CD4-positive, alpha-beta T cell treated with Interleukin-17A for 1 hour (primary cell): ENCODE results near the gene CHSY3.

Experiments
- DNase-seq: peaks from one replicate; pipeline ENCODE4 v3.0.0-alpha.2; 2020

Gene CHSY3

DNA sequence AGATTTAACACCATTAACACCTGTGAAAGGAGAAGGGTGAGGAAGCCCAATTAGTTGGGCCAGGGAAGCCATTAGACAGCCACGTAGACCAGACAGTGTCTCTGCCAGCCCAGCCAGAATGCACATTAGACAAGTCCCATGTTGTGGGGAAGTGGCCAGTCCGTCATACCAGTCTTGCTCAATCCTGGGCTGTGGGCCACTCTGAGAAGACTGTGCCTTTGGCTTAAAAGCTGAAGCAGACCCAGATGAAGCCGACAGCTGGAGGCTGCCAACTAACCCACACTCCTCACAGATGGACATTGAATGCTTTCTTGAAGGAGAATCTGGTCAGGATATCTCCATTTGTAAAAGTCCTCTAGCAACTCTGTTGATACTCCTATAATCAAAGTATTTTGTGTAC lies 128.5 kb downstream of the CHSY3 start:
- DNase-seq = no peak

DNA sequence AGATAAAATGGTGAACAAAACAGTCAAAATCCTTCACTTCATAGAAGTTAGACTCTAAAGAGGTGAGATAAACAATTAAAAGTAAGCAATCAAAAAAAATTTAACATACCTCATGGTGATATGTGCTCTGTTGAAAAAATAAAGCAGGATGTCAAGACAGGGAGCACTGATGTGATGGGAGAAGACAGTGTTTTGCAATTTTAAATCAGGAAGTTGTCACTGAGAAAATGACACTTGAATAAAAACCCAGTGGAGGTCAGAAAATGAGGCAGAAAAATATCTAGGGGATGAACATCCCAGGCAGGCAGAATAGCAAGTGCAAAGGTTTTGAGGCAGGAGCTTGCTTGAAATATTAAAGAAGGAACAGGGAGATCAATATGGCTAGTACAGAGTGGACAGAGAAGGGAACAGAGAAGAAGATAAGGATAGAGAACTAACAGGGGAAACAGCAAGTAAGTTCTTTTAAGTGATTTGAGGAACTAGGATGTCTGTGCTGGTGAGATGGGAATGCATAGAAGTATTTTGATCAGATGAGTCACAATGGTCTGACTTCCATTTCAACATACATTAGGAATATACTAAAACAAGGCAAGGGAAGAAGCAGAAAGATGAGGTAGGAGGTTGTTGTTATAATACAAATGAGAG lies 130.4 kb downstream of the CHSY3 start:
- no peak for DNase-seq

DNA sequence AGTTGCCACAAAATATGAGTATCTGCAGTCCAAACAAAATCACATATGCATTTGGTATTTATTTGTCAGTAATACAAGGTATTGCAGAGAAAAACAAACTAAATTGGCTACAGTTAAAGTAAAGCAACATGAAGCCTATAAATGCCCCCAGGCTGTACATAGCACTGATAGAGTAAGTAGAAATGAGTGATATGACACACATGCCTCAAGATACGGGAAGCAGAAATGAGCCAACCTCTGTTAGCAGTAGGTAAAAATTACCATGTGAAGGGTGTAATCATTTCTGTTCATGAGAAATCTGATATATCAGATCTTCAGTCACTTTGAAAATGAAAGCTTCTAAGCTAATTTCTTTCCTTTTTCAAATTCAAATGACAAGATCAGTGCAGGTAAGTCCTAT lies 131.1 kb downstream of the CHSY3 start:
- DNase-seq = no peak

DNA sequence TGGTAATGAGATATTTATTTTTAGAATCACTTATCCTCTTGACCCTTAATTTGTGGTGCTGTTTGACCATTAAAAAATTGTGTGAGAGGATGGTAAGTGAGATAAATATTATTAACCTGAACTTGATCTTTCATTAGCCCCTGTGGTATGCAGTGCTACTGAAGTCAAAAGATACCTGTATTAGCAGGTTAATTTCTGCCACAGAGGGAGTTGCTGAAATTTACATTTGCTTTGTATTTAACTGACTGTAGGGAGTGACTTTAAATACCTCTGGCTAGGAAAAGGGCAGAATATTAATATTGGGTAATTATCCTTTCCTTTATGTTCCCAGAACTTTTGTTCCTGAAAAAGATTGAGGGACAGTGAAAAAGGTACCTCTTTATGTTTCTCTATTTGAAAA lies 133.6 kb downstream of the CHSY3 start:
- no peak for DNase-seq

DNA sequence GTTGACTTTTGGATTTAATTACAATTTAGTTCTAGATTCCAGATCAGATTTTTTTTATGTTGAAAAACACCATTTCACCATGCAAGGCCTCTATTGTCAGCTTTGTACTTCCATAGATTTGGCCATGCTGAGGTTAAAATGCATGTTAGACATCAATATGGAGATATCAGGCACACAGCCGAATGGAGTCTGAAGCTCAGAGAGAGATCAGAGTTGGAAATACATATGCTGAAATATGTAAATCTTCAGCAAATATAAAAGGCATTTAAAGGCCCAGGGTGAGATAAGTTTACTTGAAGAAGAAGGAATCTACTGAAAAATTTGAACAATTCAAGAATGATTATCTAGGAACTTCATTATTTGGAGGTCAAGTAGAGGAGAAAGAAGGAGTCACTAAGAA lies 139.6 kb downstream of the CHSY3 start:
- no peak for DNase-seq

DNA sequence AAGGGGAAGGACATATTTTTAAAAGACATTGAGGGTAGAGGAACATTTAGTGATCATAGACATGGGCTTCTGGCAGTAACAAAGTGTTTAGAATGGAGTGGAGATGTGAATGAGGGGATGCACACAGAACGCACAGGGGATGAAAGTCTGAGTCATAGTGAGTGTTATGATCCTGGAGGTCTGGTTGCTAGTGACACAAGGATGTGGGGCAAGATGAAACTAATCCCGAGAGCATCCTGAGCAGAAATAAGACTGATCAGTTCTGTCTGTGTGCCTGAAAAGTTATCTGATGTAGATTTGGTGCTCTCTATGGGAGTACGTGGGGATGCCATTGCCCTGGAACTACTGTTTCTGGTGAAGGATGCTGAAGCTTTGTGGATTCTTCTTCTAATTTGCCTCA lies 141.1 kb downstream of the CHSY3 start:
- no peak for DNase-seq

DNA sequence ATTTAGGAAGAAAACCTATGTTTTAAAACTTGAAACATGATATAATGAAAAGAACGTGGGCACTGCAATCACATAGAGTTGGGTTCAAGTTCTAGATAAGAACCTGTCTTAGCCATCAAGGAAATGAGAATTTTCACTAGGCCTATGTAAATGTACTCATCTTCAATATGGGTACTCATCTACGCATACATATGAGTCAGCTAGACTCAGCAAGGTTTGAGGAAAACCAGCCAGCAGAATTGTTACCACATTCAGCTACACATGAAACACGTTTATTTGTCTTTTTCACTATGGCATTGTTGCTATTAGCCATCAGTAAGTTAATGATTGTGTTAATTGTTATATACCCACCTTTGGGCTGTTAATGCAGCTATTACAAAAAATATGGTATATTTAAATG lies 146.3 kb downstream of the CHSY3 start:
- no peak for DNase-seq

DNA sequence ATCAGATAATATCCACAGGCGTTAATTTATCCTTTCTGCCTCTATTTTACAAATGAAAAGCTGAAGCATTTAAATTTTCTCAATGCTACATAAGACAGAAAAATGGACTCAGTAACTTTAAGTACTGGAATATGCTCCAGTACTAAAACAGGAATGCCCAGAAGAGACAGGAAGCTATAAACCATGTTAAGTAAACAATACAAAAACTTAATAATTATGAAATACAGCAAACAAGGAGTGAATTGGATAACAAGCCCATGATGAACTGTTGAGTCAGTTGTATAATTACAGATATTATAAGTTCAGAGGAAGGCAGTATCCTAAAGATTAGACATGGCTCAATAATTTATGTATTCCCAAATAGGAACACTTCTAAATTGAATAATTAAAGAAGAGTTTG lies 148.5 kb downstream of the CHSY3 start:
- DNase-seq = no peak

DNA sequence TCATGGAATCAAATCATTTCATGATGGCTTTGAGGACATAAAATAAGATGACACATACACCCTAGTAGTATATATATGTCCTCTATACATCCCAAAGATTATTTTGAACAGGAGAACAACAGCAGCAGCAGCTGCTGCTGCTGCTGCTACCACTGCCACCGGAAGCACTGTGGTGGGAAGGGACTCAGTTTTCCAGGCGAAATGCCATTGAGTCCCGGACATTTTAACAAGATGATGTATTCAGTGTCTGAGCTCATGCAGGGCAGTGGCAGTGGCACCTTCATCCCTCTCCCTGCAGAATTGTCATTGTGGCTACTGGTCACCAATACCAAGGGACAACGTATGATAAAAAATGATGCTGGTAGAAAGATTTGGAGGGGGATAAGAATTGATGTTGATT lies 151.3 kb downstream of the CHSY3 start:
- no peak for DNase-seq

DNA sequence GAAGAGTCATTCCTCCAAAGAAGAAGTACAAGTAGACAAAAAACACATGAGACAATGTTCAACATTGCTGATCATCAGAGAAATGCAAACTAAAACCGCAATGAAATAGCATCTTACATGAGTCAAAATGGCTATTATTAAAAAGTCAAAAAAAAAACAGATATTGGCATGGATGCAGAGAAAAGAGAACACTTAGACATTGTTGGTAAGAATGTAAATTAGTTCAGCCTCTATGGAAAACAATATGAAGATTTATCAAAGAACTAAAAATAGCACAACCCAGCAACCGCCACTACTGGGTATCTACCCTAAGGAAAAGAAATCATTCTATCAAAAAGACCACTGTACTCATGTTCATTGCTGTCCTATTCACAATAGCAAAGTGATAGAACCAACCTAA lies 157.5 kb downstream of the CHSY3 start:
- DNase-seq = no peak

DNA sequence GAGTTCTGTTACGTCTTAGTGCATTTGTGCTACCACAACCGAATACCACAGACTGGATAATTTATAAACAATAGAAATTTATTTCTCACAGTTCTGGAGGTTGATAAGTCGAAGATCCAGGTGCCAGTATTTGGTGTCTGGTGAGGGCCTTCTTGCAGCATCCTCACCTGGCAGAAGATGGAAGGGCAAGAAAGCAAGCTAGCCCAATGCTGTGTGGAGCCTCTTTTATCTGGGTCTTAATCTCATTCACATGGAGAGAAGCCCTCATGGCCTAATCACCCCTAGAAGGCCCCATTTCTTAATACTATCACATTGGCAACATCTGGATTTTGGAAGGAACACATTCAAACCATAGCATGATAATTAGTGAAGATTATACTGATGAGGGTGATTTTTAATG lies 159.3 kb downstream of the CHSY3 start:
- no peak for DNase-seq

DNA sequence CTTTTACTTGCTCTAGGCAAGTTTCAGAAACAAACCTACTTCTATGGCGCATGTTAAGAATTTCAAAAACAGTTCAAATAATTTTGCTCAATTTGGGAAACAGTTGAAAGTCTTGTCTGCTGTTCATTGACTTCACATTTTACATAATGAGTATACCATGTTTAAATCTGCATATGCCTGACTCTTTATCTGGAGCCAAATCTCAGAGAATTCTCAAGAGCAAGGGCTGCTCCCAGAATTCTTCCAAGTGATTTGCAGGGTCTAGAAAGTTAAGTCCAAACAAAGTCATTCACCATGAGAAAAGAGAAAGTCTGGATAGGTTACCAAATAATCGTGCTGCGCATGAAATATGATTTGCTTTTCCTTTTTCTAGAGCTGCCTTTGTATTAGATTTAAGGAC lies 160.2 kb downstream of the CHSY3 start:
- DNase-seq = no peak

DNA sequence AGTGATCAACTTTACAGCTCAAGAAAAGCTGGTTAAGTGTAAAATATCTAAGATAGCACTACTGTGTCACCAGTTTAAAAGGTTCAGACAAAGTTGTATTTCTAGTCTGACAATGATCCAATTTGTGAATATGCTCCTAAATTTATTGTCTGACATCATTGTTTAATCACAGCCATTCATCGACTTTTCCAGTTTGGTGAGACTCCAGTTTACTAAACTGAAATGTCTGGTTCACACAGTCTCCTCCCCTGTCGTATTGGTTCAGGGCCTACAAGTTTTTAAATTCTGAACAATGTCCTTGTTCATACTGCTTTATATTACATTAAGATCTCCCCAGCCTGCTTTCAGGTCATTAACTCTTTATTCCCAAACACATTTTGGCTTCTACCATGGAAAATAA lies 161.4 kb downstream of the CHSY3 start:
- DNase-seq = no peak

DNA sequence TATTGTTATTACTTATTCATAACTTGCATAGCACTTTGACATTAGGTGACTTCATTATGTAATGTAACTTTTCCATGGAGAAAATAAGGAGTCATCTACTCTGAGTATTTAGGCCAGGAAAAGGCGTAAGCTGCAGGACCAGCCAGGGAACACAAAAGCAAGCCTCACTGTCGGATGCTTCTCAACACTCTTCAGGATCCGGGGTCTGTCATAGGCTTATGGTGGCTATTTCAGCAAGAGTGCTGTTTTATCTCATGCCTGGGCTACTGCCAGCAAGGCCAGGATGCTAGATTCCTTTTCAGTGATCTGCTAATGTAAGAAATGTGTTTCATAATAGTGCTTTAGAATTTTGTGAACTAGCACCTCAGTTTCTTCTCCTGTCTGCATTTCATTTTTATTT lies 162.4 kb downstream of the CHSY3 start:
- no peak for DNase-seq

DNA sequence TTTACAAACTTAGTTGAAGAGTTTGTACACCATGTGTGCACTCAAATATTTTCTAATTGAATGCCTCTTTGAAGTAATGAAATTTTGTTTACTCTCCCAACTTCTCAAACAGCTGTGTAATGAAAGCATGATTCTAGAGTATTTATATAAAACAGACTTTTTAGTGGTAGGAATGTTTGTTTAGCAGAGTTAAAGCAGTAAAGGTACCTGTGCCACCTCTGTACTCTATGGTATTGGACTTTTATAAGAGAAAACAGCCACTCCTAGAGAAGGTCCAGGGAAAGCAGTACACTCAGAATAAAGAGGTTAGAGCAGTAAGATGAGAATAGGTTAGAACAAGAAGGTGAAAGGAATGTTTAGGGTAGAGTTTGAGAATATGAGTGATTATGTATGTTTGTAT lies 163.1 kb downstream of the CHSY3 start:
- DNase-seq = no peak

DNA sequence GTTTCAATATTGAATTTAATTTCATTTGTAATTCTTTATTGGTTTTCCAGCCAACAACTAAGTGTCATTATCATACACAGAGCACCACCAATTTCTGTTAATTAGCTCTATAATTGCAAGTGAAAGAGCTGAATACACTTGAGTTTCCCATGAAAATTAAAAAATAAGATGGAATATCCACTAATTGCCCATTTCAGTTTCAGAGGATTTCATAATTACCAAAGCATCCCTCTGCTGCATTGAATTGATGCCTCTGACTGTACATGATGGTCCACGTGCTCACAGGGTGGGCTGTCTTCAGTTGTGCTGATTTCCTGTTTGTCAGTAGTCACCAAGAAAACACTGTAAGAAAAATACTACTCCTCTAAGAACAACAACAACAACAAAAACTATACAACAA lies 163.8 kb downstream of the CHSY3 start:
- no peak for DNase-seq

DNA sequence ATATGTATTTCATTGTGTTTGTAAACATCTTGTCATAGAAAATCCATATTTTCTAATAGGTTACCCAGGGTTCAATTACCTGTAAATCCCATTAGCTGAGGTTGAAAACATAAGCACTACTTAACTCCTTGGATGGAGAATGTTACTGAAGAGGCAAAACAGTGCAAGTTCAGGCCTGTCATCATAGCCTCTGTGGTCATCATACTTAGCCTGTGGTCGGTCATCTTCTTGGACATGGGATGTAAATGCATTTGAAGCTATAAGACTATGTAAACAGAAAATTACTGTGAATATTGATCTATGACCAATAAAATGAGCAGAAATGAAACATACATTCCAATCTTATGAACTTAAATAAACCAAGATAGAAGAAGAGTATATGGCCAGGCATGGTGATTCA lies 164.7 kb downstream of the CHSY3 start:
- no peak for DNase-seq

DNA sequence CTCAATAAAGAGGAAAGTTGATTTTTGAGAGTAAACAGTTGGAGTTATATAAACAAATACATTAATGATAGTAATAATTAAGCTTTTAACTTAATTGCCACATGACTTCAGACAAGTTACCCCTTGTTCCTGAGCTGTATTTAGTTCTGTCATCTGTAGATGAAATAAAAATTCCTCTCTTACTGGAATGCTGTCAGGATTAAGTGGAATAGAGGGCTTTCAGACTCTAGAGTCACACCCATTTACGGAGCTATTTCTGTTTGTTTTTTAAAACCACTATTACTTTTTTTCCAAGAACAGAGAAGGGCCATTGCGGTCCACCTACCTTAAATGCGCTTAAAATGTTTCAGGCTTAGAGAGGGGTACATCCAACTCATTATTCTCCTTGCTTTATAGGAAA lies 170.6 kb downstream of the CHSY3 start:
- no peak for DNase-seq

DNA sequence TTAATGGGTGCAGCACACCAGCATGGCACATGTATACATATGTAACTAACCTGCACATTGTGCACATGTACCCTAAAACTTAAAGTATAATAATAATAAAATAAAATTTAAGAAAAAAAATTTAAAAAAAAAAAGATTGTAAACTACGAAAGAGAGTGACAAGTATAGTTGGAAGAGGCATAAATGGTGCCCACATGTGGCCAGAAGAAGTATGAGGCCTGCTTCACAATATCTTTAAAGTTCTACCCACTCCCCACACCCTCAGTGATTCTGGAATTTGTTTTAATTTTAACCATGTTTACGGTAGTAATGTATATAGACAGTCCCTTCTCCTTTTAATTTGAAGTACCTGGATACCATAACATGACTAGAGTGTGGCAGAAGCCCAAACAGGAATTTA lies 172.7 kb downstream of the CHSY3 start:
- no peak for DNase-seq

DNA sequence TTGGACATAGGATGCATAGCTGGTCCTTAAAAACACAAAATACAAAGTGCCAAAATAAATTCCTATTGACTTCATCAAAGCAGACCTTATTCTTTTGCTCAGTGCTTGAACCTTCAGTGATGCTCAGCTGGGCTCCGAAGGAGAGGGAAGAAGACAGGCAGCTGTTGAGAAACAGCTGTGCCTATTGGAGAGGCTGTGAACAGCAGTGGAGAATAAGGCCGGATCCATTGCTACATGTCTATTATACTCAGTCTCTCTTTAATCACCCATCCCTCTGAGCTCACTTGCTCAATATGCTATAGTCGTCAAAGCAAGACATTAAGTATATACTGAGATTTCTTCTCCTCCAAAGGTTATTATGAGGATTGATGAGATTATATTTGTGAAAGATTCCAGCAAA lies 174.4 kb downstream of the CHSY3 start:
- no peak for DNase-seq

DNA sequence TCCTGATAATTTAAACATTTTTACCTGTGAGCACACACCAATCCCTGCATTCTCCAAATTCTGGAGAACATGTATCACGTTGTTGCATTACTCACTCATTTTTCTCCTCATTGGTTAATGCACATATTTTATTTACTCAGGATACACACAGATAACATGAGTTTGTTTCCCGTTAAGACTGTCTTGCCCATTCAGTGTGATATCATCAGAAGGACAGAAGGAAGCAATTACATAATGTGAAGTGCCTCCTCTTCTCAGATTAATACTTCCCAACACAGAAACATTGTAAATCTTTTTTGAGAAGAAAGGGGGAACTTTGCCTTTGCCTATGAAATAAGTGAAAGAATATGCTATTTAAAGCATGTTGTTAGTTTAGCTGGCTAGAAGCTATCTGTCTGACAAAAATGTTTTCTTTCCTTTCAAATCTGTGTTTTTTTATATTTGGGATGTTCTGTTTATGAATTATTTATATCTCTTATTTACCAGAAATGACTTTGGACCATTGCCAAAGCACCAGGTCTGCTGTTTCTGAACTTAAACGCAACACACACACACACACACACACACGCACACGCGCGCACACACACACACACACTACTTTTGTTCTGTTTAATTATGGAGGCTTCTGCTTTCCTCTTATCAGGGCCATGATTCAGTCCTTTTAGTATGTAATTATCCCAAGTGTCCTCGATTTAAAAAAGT lies 186.5 kb downstream of the CHSY3 start:
- no peak for DNase-seq

DNA sequence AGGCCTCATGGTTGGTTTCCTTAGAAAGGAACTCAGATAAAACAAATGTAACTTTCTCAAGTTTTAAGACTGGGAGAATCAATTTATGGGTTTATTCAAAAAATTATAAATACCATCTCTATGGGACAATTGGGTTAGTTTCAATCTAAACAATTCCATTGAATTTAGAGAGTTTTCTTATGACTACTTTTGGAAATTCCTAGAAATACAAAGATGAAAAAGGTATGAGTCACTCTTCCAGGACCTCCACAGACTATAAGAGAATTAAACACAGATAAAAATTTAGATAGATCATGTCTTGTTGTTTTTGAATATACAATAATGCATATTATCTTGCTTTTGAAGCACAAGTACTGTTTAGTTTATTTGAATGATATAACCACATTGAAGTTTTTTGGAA lies 188.7 kb downstream of the CHSY3 start:
- no peak for DNase-seq

DNA sequence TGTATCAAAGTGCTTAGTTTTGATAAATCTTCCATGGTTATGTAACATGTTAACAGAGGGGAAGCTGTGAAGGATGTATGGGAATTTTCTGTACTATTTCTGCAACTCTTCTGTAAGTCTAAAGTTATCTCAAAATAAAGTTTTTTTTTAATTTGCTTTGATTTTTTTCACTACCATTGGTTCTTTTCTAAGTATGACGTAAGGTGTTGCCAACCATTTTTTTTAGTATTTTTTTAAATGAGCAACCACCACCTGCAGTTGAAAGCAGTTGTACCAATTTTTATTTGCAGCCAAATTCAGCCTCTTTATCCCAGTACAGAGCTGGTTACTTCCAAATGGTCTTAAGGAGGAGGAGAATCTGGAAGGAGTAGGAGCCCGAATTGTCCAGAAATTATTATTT lies 192.2 kb downstream of the CHSY3 start:
- no peak for DNase-seq

DNA sequence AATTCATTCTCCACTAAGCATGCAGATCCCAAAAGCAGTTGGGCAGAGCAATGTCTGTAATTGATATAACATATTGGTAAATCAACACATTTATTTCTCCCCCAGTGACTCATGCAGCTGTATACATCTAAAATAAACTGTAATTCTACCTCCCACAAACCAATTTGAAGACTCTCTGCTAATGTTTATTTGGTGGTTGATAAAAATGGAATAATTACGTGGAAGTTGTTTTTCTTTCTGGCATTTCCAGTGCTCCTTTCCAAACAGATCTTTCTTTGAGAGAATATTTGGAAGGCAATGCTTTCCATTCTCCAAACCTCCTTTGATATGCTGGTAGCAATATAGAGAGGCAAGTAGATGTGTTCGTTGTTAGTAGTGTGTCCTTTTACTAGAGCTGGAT lies 194.7 kb downstream of the CHSY3 start:
- no peak for DNase-seq

DNA sequence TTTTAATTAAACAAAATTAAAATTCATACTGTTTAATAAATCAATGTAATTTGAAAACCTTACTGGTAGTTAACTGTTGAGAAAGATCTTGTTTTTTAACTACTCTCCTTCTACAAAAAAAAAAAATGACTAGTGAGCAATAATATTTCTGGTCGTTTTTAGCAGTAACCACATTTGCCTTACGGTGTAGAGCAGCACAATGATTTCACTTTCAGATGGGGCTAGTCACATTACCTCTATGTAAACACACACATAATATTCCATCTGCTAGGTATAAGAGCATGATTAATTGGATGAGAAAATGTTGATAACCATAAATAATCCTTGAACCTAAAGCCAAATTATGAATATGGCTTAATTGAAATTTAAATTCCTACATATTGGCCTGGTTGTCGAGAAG lies 198.1 kb downstream of the CHSY3 start:
- no peak for DNase-seq
